ENCODE measurements around the gene ACADL. TPM values are rescaled to one million over a fixed set of nuclear protein-coding genes. Genes with fewer than 3 reads are reported as not detected.

ACADL gene
- total and polyA plus RNA-seq, 4 donors = 1.9 to 22.3 (median 15.2) TPM

DNA sequence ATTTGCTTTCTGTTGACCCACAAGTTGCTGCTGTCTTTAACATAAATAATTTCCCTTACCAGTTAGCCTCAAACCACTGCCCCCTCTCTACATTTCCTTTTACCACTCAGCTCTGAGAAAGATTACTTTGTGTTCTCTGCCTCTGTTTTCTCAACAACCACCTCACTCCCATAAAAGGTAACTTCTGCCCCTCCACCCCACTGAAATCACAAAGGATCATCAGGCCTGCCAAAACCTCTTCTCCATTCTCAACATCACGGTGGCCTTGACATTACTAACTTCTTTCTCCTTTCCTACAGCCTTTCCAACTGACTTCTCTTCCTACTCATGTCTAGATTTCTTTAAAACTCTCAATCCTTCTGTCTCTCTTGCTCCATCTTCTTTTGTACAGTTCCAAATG lies 10.1 kb downstream of the ACADL start:
- Histone ChIP-seq H3K4me1 (ENCODE audit: control insufficient read depth in 4 of 4, insufficient read depth in 4 of 4, low read length in 3 of 4) (peaks cover 0 to 2% (median 0%) of the 10 kb centered on the region in 4 donors), H3K9me3 (ENCODE audit: control insufficient read depth in 4 of 4, low read length in 3 of 4) (no peaks in the 10 kb centered on the region), H3K36me3 (ENCODE audit: control insufficient read depth in 4 of 4, insufficient read depth in 3 of 4, low read depth in 1 of 4, low read length in 3 of 4) (peaks cover 0 to 11% (median 4%) of the 10 kb centered on the region in 4 donors), H3K4me3 (ENCODE audit: low read depth in 1 of 3, low read length in 3 of 3) (no peak overlapping the region), H3K27ac (ENCODE audit: low read depth in 1 of 2, low read length in 2 of 2) (no peak overlapping the region), H3K27me3 (ENCODE audit: control insufficient read depth in 4 of 4, insufficient read depth in 4 of 4, low read length in 3 of 4) (no peaks in the 10 kb centered on the region), H3K9ac (ENCODE audit: low read depth in 1 of 2, low read length in 2 of 2) (no peak overlapping the region)
- TF ChIP-seq RXRA (IDR thresholded peaks at IDR 0.05) (no peak), HNF4G (IDR thresholded peaks at IDR 0.05) (no peak), SP1 (IDR thresholded peaks at IDR 0.05) (no peak), HNF4A (conservative IDR thresholded peaks at IDR 0.05) (no peak), NR2F2 (IDR thresholded peaks at IDR 0.05) (no peak), GABPA (IDR thresholded peaks at IDR 0.05 in 1 of 2, conservative IDR thresholded peaks at IDR 0.05 in 1 of 2) (no peak), YY1 (IDR thresholded peaks at IDR 0.05) (no peak)
- TF ChIP-seq, protein P1, sequence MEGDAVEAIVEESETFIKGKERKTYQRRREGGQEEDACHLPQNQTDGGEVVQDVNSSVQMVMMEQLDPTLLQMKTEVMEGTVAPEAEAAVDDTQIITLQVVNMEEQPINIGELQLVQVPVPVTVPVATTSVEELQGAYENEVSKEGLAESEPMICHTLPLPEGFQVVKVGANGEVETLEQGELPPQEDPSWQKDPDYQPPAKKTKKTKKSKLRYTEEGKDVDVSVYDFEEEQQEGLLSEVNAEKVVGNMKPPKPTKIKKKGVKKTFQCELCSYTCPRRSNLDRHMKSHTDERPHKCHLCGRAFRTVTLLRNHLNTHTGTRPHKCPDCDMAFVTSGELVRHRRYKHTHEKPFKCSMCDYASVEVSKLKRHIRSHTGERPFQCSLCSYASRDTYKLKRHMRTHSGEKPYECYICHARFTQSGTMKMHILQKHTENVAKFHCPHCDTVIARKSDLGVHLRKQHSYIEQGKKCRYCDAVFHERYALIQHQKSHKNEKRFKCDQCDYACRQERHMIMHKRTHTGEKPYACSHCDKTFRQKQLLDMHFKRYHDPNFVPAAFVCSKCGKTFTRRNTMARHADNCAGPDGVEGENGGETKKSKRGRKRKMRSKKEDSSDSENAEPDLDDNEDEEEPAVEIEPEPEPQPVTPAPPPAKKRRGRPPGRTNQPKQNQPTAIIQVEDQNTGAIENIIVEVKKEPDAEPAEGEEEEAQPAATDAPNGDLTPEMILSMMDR (IDR thresholded peaks at IDR 0.05; ENCODE audit: low read depth, low read length, missing input control) = no peak
- 53% methylated on average over 1 of the region's 1 CpG for WGBS
- DNase-seq (ENCODE audit: low spot score) = no peak

DNA sequence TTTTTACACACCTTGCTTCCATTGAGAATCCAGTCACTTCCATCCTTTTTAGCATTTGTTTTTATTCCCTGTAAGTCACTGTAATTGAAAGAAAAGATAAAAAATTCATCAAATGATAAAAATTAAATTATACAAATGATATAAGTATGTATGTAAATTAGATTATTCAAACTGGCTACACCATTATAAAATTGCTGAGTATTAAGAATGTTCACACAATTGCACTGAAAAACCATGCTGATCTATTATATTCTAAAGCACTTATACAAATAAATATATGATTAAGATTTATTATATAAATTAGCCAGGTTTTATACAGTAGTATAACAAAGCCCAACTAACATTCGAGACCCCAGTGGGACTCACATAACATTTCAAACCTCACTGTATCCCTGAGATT lies 15.1 kb downstream of the ACADL start:
- no peak for DNase-seq (ENCODE audit: low spot score)
- Histone ChIP-seq H3K27ac (ENCODE audit: low read depth in 1 of 2, low read length in 2 of 2) (no peak overlapping the region), H3K9ac (ENCODE audit: low read depth in 1 of 2, low read length in 2 of 2) (no peak overlapping the region), H3K36me3 (ENCODE audit: control insufficient read depth in 4 of 4, insufficient read depth in 3 of 4, low read depth in 1 of 4, low read length in 3 of 4) (peaks cover 0 to 11% (median 1%) of the 10 kb centered on the region in 4 donors), H3K9me3 (ENCODE audit: control insufficient read depth in 4 of 4, low read length in 3 of 4) (no peaks in the 10 kb centered on the region), H3K4me1 (ENCODE audit: control insufficient read depth in 4 of 4, insufficient read depth in 4 of 4, low read length in 3 of 4) (peaks cover 0 to 2% (median 0%) of the 10 kb centered on the region in 4 donors), H3K27me3 (ENCODE audit: control insufficient read depth in 4 of 4, insufficient read depth in 4 of 4, low read length in 3 of 4) (no peaks in the 10 kb centered on the region), H3K4me3 (ENCODE audit: low read depth in 1 of 3, low read length in 3 of 3) (no peak overlapping the region)
- no peak for TF ChIP-seq NR2F2 (IDR thresholded peaks at IDR 0.05)
- TF ChIP-seq, protein P2, sequence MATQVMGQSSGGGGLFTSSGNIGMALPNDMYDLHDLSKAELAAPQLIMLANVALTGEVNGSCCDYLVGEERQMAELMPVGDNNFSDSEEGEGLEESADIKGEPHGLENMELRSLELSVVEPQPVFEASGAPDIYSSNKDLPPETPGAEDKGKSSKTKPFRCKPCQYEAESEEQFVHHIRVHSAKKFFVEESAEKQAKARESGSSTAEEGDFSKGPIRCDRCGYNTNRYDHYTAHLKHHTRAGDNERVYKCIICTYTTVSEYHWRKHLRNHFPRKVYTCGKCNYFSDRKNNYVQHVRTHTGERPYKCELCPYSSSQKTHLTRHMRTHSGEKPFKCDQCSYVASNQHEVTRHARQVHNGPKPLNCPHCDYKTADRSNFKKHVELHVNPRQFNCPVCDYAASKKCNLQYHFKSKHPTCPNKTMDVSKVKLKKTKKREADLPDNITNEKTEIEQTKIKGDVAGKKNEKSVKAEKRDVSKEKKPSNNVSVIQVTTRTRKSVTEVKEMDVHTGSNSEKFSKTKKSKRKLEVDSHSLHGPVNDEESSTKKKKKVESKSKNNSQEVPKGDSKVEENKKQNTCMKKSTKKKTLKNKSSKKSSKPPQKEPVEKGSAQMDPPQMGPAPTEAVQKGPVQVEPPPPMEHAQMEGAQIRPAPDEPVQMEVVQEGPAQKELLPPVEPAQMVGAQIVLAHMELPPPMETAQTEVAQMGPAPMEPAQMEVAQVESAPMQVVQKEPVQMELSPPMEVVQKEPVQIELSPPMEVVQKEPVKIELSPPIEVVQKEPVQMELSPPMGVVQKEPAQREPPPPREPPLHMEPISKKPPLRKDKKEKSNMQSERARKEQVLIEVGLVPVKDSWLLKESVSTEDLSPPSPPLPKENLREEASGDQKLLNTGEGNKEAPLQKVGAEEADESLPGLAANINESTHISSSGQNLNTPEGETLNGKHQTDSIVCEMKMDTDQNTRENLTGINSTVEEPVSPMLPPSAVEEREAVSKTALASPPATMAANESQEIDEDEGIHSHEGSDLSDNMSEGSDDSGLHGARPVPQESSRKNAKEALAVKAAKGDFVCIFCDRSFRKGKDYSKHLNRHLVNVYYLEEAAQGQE (IDR thresholded peaks at IDR 0.05) = no peak
- no peak for TF ChIP-seq YY1 (IDR thresholded peaks at IDR 0.05)
- no peak for TF ChIP-seq HNF4G (IDR thresholded peaks at IDR 0.05)
- TF ChIP-seq MAX (IDR thresholded peaks at IDR 0.05) = no peak
- TF ChIP-seq RAD21 (IDR thresholded peaks at IDR 0.05) = no peak
- no peak for TF ChIP-seq ZBTB33 (IDR thresholded peaks at IDR 0.05)
- WGBS = 95% methylated on average over 1 of the region's 1 CpG
